ENCODE results near the gene CAMK4. TPM values are rescaled to one million over a fixed set of nuclear protein-coding genes. Genes with fewer than 3 reads are reported as not detected.
A peak's percentile ranks its signal among the peaks of the same experiment; 100 is the strongest.

Gene CAMK4
- total RNA-seq, 1 donor from 2014 or later = 3.8 TPM

- peaks cover 13% of the 10 kb centered on the region for H3K4me1 Mint-ChIP-seq (ENCODE audit: low read depth, unreplicated experiment)
- Histone ChIP-seq H3K79me2 (ENCODE audit: insufficient read depth, low read length) (peaks cover 61% of the 10 kb centered on the region), H3K4me1 (ENCODE audit: insufficient read depth, low read length) (peaks cover 3% of the 10 kb centered on the region), H4K20me1 (ENCODE audit: insufficient read depth, low read length) (peaks cover 36% of the 10 kb centered on the region), H2AFZ (ENCODE audit: low read depth, low read length) (peak overlapping the region; percentile 79), H3K9ac (ENCODE audit: low read length) (peak overlapping the region; percentile 97), H3K9me3 (ENCODE audit: insufficient read depth, low read depth, low read length) (no peaks in the 10 kb centered on the region), H3K36me3 (ENCODE audit: insufficient read depth, low read length) (no peaks in the 10 kb centered on the region), H3K4me3 (ENCODE audit: insufficient read depth, low read depth, low read length) (peak overlapping the region; percentile 78), H3K27ac (ENCODE audit: low read depth, low read length) (peak overlapping the region; percentile 93), H3K27me3 (ENCODE audit: insufficient read depth, low read length) (no peaks in the 10 kb centered on the region), H3K4me2 (ENCODE audit: low read length) (peak overlapping the region; percentile 97)
- H3K27ac Mint-ChIP-seq (ENCODE audit: unreplicated experiment) = peak overlapping the region; percentile 78
- peak overlapping the region; percentile 92 for H3K4me3 Mint-ChIP-seq (ENCODE audit: unreplicated experiment)
- H3K27me3 Mint-ChIP-seq (ENCODE audit: low read depth, unreplicated experiment) = no peaks in the 10 kb centered on the region
- no peaks in the 10 kb centered on the region for H3K36me3 Mint-ChIP-seq (ENCODE audit: low read depth, unreplicated experiment)
- TF ChIP-seq CTCF (IDR thresholded peaks at IDR 0.05; ENCODE audit: insufficient read depth, low read depth, low read length) (no peak), EZH2 (IDR thresholded peaks at IDR 0.05; ENCODE audit: insufficient read depth, low read length) (no peak)
- DNase-seq (ENCODE audit: low read depth) = peak; percentile 32
- FAIRE-seq = no peak
- H3K9me3 Mint-ChIP-seq (ENCODE audit: unreplicated experiment) = peaks cover 2% of the 10 kb centered on the region
Measured at GRCh38 chr5:111511174-111511830, 287.1 kb downstream of the CAMK4 start.

GRCh38 chr5:111511831-111512374 is 287.7 kb downstream of the CAMK4 start:
- Mint-ChIP-seq H3K4me1 (ENCODE audit: low read depth, unreplicated experiment) (peaks cover 13% of the 10 kb centered on the region), H3K27ac (ENCODE audit: unreplicated experiment) (peak overlapping the region; percentile 78), H3K4me3 (ENCODE audit: unreplicated experiment) (peak overlapping the region; percentile 92), H3K27me3 (ENCODE audit: low read depth, unreplicated experiment) (no peaks in the 10 kb centered on the region), H3K36me3 (ENCODE audit: low read depth, unreplicated experiment) (no peaks in the 10 kb centered on the region), H3K9me3 (ENCODE audit: unreplicated experiment) (peaks cover 2% of the 10 kb centered on the region)
- Histone ChIP-seq H3K27me3 (ENCODE audit: insufficient read depth, low read length) (no peaks in the 10 kb centered on the region), H2AFZ (ENCODE audit: low read depth, low read length) (peak overlapping the region; percentile 79), H3K9me3 (ENCODE audit: insufficient read depth, low read depth, low read length) (no peaks in the 10 kb centered on the region), H3K9ac (ENCODE audit: low read length) (peak overlapping the region; percentile 97), H3K4me1 (ENCODE audit: insufficient read depth, low read length) (peaks cover 3% of the 10 kb centered on the region), H3K79me2 (ENCODE audit: insufficient read depth, low read length) (peaks cover 55% of the 10 kb centered on the region), H4K20me1 (ENCODE audit: insufficient read depth, low read length) (peaks cover 32% of the 10 kb centered on the region), H3K27ac (ENCODE audit: low read depth, low read length) (peak overlapping the region; percentile 93), H3K4me2 (ENCODE audit: low read length) (peak overlapping the region; percentile 97), H3K4me3 (ENCODE audit: insufficient read depth, low read depth, low read length) (peak overlapping the region; percentile 78), H3K36me3 (ENCODE audit: insufficient read depth, low read length) (no peaks in the 10 kb centered on the region)
- peak; percentile 41 for DNase-seq (ENCODE audit: low read depth)
- no peak for FAIRE-seq
- TF ChIP-seq CTCF (IDR thresholded peaks at IDR 0.05; ENCODE audit: insufficient read depth, low read depth, low read length) (no peak), EZH2 (IDR thresholded peaks at IDR 0.05; ENCODE audit: insufficient read depth, low read length) (no peak)
